SK-N-SH (cell line): ENCODE measurements around the gene FBXW10B. TPM values are rescaled to one million over a fixed set of nuclear protein-coding genes. Genes with fewer than 3 reads are reported as not detected.

Source experiments
- CTCF ChIA-PET: fragments of 300-600, 350-600 bp; formaldehyde crosslinking; extraction: SDS; loops from one replicate; lab custom pipeline; 2021; lab: Yijun Ruan, JAX
- POLR2A ChIA-PET: fragments of 350-600 bp; sonication (Branson Sonifier 250); formaldehyde crosslinking; extraction: SDS; loops from one replicate; lab custom pipeline; 2020; ENCODE audit warnings: antibody characterized with exemption, inconsistent platforms; lab: Yijun Ruan, JAX
- DNase-seq: peaks from one replicate; pipeline ENCODE4 v3.0.0; 2012
- H2AFZ ChIP-seq: fragments of 200-600 bp; sonication (generic); 2 replicates; pipeline ENCODE4 v1.8.1; 2016; ENCODE audit warnings: antibody characterized with exemption, mild to moderate bottlenecking, low read depth
- H3F3A ChIP-seq: fragments of 200-600 bp; sonication (generic); replicated peaks from 2 replicates; pipeline ENCODE3; 2016; ENCODE audit warnings: antibody characterized with exemption, mild to moderate bottlenecking; ENCODE audit not compliant: insufficient read depth
- H3K27ac ChIP-seq, 2 experiments: fragments of 200-500 bp in 1 of 2; fragments of 200-600 bp in 1 of 2; sonication (Bioruptor generic) in 1 of 2; sonication (generic), shearing (Covaris generic) in 1 of 2; 2 replicates each; pipeline versions ENCODE4 v1.5.1 to v1.6.1; 2014 to 2016; ENCODE audit warnings: low read depth in 2 of 2, inconsistent platforms in 1 of 2, low read length in 1 of 2, mild to moderate bottlenecking in 1 of 2, mixed read lengths in 1 of 2
- H3K27me3 ChIP-seq: fragments of 200-600 bp; sonication (generic), shearing (Covaris generic); 2 replicates; pipeline ENCODE4 v1.6.1; 2016; ENCODE audit warnings: mixed run types; ENCODE audit not compliant: insufficient read depth
- H3K36me3 ChIP-seq, 2 experiments: fragments of 200-500 bp in 1 of 2; fragments of 200-600 bp in 1 of 2; sonication (Bioruptor generic) in 1 of 2; sonication (generic) in 1 of 2; replicated peaks in 1 of 2; 2 replicates each; pipeline versions ENCODE3 to v1.5.1; 2014 to 2016; ENCODE audit warnings: low read length in 1 of 2, mild to moderate bottlenecking in 1 of 2; ENCODE audit not compliant: insufficient read depth in 2 of 2, control insufficient read depth in 1 of 2
- H3K4me1 ChIP-seq, 2 experiments: fragments of 200-500 bp in 1 of 2; fragments of 200-600 bp in 1 of 2; sonication (Bioruptor generic) in 1 of 2; sonication (generic), shearing (Covaris generic) in 1 of 2; 2 replicates each; pipeline versions ENCODE4 v1.5.1 to v1.6.1; 2014 to 2016; ENCODE audit warnings: low read depth in 1 of 2, low read length in 1 of 2, mixed run types in 1 of 2; ENCODE audit not compliant: insufficient read depth in 2 of 2, control insufficient read depth in 1 of 2
- H3K4me2 ChIP-seq: fragments of 200-600 bp; sonication (generic), shearing (Covaris generic); 2 replicates; pipeline ENCODE4 v1.6.1; 2017; ENCODE audit warnings: mixed run types
- H3K4me3 ChIP-seq, 2 experiments: fragments of 200-500 bp in 1 of 2; fragments of 200-600 bp in 1 of 2; sonication (Bioruptor generic) in 1 of 2; sonication (generic), shearing (Covaris generic) in 1 of 2; 2 replicates each; pipeline versions ENCODE4 v1.5.1 to v1.8.1; 2014 to 2016; ENCODE audit warnings: low read depth in 2 of 2, inconsistent platforms in 1 of 2, low read length in 1 of 2, mild to moderate bottlenecking in 1 of 2, mixed read lengths in 1 of 2, moderate library complexity in 1 of 2
- H3K79me2 ChIP-seq: fragments of 200-600 bp; sonication (generic); 2 replicates; pipeline ENCODE4 v1.8.1; 2017; ENCODE audit warnings: mild to moderate bottlenecking; ENCODE audit not compliant: insufficient read depth
- H3K9ac ChIP-seq: fragments of 200-600 bp; sonication (generic); 2 replicates; pipeline ENCODE4 v1.6.1; 2017; ENCODE audit warnings: mixed run types
- H3K9me2 ChIP-seq: fragments of 200-600 bp; sonication (generic); 2 replicates; pipeline ENCODE4 v1.6.1; 2017; ENCODE audit warnings: mixed run types
- H3K9me3 ChIP-seq: fragments of 200-600 bp; sonication (generic); 2 replicates; pipeline ENCODE4 v1.6.1; 2017; ENCODE audit warnings: mixed run types, mild to moderate bottlenecking, moderate library complexity
- H4K20me1 ChIP-seq: fragments of 200-600 bp; sonication (generic); 2 replicates; pipeline ENCODE4 v1.6.1; 2017; ENCODE audit warnings: mild to moderate bottlenecking, mixed run types; ENCODE audit not compliant: insufficient read depth
- CHD2 ChIP-seq: fragments of 150-350 bp; IDR thresholded peaks from 2 replicates; pipeline ENCODE4 v1.6.1; 2018; ENCODE audit warnings: low read length; ENCODE audit not compliant: partially characterized antibody
- EZH2phosphoT487 ChIP-seq: fragments of 200-600 bp; sonication (generic); IDR thresholded peaks from 2 replicates; pipeline ENCODE4 v1.6.1; 2017; ENCODE audit warnings: low read depth, mixed run types, mild to moderate bottlenecking, antibody characterized with exemption, moderate library complexity, borderline replicate concordance
- FOSL2 ChIP-seq: IDR thresholded peaks from 2 replicates; pipeline ENCODE4 v1.4.0; 2012; ENCODE audit warnings: low read depth, mild to moderate bottlenecking, moderate library complexity, borderline replicate concordance
- GATA2 ChIP-seq: sonication (generic); formaldehyde crosslinking; IDR thresholded peaks from 2 replicates; pipeline ENCODE4 v1.5.0; 2020; ENCODE audit warnings: mild to moderate bottlenecking, missing genetic modification reagents
- JUND ChIP-seq: IDR thresholded peaks from 2 replicates; pipeline ENCODE4 v1.4.0; 2012
- MXI1 ChIP-seq: IDR thresholded peaks from 2 replicates; pipeline ENCODE4 v1.6.1; 2012; ENCODE audit warnings: mild to moderate bottlenecking, low read depth, low read length, improper control_type of control experiment
- NFIC ChIP-seq: IDR thresholded peaks from 2 replicates; pipeline ENCODE4 v1.4.0; 2012; ENCODE audit warnings: borderline replicate concordance
- NRF1 ChIP-seq: IDR thresholded peaks from 2 replicates; pipeline ENCODE4 v1.6.1; 2012; ENCODE audit warnings: low read depth, mild to moderate bottlenecking, low read length
- PBX3 ChIP-seq: IDR thresholded peaks from 2 replicates; pipeline ENCODE4; 2012
- POLR2AphosphoS5 ChIP-seq: IDR thresholded peaks from 2 replicates; pipeline ENCODE4 v1.6.1; 2012; ENCODE audit warnings: low read depth, low read length
- RAD21 ChIP-seq: IDR thresholded peaks from 2 replicates; pipeline ENCODE4 v1.6.1; 2012; ENCODE audit warnings: mild to moderate bottlenecking, low read length
- RFX5 ChIP-seq: IDR thresholded peaks from 2 replicates; pipeline ENCODE4 v1.6.1; 2012; ENCODE audit warnings: mild to moderate bottlenecking, improper control_type of control experiment, low read length
- SMC3 ChIP-seq: IDR thresholded peaks from 2 replicates; pipeline ENCODE4 v1.6.1; 2012; ENCODE audit warnings: low read depth, low read length, improper control_type of control experiment
- TAF1 ChIP-seq: IDR thresholded peaks from 2 replicates; pipeline ENCODE4 v1.6.1; 2012; ENCODE audit warnings: low read depth, mild to moderate bottlenecking, low read length, moderate library complexity, borderline replicate concordance
- TCF12 ChIP-seq: IDR thresholded peaks from 2 replicates; pipeline ENCODE4 v1.4.0; 2012
- TEAD4 ChIP-seq: IDR thresholded peaks from 2 replicates; pipeline ENCODE4 v1.4.0; 2012; ENCODE audit warnings: mild to moderate bottlenecking, borderline replicate concordance; ENCODE audit not compliant: insufficient read depth
- YY1 ChIP-seq: IDR thresholded peaks from 2 replicates; pipeline ENCODE4 v1.4.0; 2012; ENCODE audit warnings: low read depth, mild to moderate bottlenecking
- WGBS: methylation state at CpG from one replicate; pipeline ENCODE4 v1.1.6; 2017; ENCODE audit warnings: low lambda C conversion rate; 5-methylcytosine and 5-hydroxymethylcytosine counted together
- polyA plus RNA-seq, 3 experiments: library from polyadenylated mRNA; depleted of rRNA; stranded (reverse); fragments of >200 nt; gene quantifications; 2 replicates each; pipeline ENCODE4 v1.2.3, GENCODE V29; 2012
- TF ChIP-seq, protein P1 (sequence below): IDR thresholded peaks from 2 replicates; pipeline ENCODE4 v1.4.0; 2012; ENCODE audit warnings: low read depth, borderline replicate concordance
- TF ChIP-seq, protein P2 (sequence below): IDR thresholded peaks from 2 replicates; pipeline ENCODE4 v1.6.1; 2012; ENCODE audit warnings: mild to moderate bottlenecking, low read depth, low read length, moderate library complexity
- TF ChIP-seq, protein P3 (sequence below): fragments of 150-350 bp; IDR thresholded peaks from 2 replicates; pipeline ENCODE4 v1.6.1; 2017; ENCODE audit warnings: antibody characterized with exemption, low read length, low read depth, borderline replicate concordance

FBXW10B gene
- polyA plus RNA-seq, 1 of the 3 experiments (the other 2 are of a cell fraction), result 0.46 TPM

- Histone ChIP-seq H3K27me3 (no peaks in the 10 kb centered on the region), H2AFZ (no peak overlapping the region), H3K9me3 (no peaks in the 10 kb centered on the region), H3K4me1 (peaks cover 19 to 28% of the 10 kb centered on the region in 2 experiments), H3K36me3 (peaks cover 0 to 4% of the 10 kb centered on the region in 2 experiments), H3K4me3 (no peak overlapping the region), H3K9me2 (no peaks in the 10 kb centered on the region), H3K27ac (no peak overlapping the region), H3F3A (peaks cover 4% of the 10 kb centered on the region), H3K9ac (no peak overlapping the region), H3K79me2 (peaks cover 30% of the 10 kb centered on the region; the same call in 1 of the 2 replicates)
- TF ChIP-seq GATA2 (CRISPR knock-in tag) (no peak), NRF1 (no peak), RFX5 (no peak), EZH2phosphoT487 (no peak), TEAD4 (no peak), TAF1 (no peak), JUND (no peak), CHD2 (no peak), YY1 (no peak), TCF12 (no peak), RAD21 (no peak), NFIC (no peak), SMC3 (no peak), POLR2AphosphoS5 (no peak), PBX3 (no peak), FOSL2 (no peak), MXI1 (no peak)
- TF ChIP-seq, protein P1, sequence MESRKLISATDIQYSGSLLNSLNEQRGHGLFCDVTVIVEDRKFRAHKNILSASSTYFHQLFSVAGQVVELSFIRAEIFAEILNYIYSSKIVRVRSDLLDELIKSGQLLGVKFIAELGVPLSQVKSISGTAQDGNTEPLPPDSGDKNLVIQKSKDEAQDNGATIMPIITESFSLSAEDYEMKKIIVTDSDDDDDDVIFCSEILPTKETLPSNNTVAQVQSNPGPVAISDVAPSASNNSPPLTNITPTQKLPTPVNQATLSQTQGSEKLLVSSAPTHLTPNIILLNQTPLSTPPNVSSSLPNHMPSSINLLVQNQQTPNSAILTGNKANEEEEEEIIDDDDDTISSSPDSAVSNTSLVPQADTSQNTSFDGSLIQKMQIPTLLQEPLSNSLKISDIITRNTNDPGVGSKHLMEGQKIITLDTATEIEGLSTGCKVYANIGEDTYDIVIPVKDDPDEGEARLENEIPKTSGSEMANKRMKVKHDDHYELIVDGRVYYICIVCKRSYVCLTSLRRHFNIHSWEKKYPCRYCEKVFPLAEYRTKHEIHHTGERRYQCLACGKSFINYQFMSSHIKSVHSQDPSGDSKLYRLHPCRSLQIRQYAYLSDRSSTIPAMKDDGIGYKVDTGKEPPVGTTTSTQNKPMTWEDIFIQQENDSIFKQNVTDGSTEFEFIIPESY, result no peak
- TF ChIP-seq, protein P2, sequence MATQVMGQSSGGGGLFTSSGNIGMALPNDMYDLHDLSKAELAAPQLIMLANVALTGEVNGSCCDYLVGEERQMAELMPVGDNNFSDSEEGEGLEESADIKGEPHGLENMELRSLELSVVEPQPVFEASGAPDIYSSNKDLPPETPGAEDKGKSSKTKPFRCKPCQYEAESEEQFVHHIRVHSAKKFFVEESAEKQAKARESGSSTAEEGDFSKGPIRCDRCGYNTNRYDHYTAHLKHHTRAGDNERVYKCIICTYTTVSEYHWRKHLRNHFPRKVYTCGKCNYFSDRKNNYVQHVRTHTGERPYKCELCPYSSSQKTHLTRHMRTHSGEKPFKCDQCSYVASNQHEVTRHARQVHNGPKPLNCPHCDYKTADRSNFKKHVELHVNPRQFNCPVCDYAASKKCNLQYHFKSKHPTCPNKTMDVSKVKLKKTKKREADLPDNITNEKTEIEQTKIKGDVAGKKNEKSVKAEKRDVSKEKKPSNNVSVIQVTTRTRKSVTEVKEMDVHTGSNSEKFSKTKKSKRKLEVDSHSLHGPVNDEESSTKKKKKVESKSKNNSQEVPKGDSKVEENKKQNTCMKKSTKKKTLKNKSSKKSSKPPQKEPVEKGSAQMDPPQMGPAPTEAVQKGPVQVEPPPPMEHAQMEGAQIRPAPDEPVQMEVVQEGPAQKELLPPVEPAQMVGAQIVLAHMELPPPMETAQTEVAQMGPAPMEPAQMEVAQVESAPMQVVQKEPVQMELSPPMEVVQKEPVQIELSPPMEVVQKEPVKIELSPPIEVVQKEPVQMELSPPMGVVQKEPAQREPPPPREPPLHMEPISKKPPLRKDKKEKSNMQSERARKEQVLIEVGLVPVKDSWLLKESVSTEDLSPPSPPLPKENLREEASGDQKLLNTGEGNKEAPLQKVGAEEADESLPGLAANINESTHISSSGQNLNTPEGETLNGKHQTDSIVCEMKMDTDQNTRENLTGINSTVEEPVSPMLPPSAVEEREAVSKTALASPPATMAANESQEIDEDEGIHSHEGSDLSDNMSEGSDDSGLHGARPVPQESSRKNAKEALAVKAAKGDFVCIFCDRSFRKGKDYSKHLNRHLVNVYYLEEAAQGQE, result no peak
- TF ChIP-seq, protein P3, sequence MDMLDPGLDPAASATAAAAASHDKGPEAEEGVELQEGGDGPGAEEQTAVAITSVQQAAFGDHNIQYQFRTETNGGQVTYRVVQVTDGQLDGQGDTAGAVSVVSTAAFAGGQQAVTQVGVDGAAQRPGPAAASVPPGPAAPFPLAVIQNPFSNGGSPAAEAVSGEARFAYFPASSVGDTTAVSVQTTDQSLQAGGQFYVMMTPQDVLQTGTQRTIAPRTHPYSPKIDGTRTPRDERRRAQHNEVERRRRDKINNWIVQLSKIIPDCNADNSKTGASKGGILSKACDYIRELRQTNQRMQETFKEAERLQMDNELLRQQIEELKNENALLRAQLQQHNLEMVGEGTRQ, result no peak
- TF ChIP-seq, all 33 proteins: peak for 0
- no peaks in the 10 kb centered on the region for H4K20me1 ChIP-seq
- no peak overlapping the region for H3K4me2 ChIP-seq
- WGBS, result 92% methylated on average over 6 of the region's 6 CpGs
- CTCF ChIA-PET, result no interaction called here
- DNase-seq, result no peak
- POLR2A ChIA-PET, result no interaction called here
These were observed 33.5 kb upstream of the FBXW10B start for GRCh38 chr17:15652960-15653359.
